ENCODE measurements around the gene SYT4. TPM values are rescaled to one million over a fixed set of nuclear protein-coding genes. Genes with fewer than 3 reads are reported as not detected.

Gene SYT4
- total RNA-seq, 1 donor from 2014 or later = 232 TPM

- DNase-seq = no peak
- TF ChIP-seq CTCF (IDR thresholded peaks at IDR 0.05; ENCODE audit: partially characterized antibody, unreplicated experiment) = no peak
- H3K36me3 Mint-ChIP-seq (ENCODE audit: unreplicated experiment) = no peaks in the 10 kb centered on the region
- no peak overlapping the region for H3K4me3 Mint-ChIP-seq (ENCODE audit: unreplicated experiment)
- H3K9me3 Mint-ChIP-seq (ENCODE audit: unreplicated experiment) = no peaks in the 10 kb centered on the region
- no peaks in the 10 kb centered on the region for H3K27me3 Mint-ChIP-seq (ENCODE audit: unreplicated experiment)
- H3K4me1 Mint-ChIP-seq (ENCODE audit: low read depth, unreplicated experiment) = no peaks in the 10 kb centered on the region
- no peak overlapping the region for H3K27ac Mint-ChIP-seq (ENCODE audit: unreplicated experiment)
Observed at GRCh38 chr18:43234889-43235288, 42.4 kb downstream of the SYT4 start.

GRCh38 chr18:43222501-43222900, 54.8 kb downstream of the SYT4 start:
- H3K9me3 Mint-ChIP-seq (ENCODE audit: unreplicated experiment) = no peaks in the 10 kb centered on the region
- H3K4me1 Mint-ChIP-seq (ENCODE audit: low read depth, unreplicated experiment) = no peaks in the 10 kb centered on the region
- no peaks in the 10 kb centered on the region for H3K27me3 Mint-ChIP-seq (ENCODE audit: unreplicated experiment)
- TF ChIP-seq CTCF (IDR thresholded peaks at IDR 0.05; ENCODE audit: partially characterized antibody, unreplicated experiment) = no peak
- DNase-seq = no peak
- H3K27ac Mint-ChIP-seq (ENCODE audit: unreplicated experiment) = no peak overlapping the region
- H3K4me3 Mint-ChIP-seq (ENCODE audit: unreplicated experiment) = no peak overlapping the region
- H3K36me3 Mint-ChIP-seq (ENCODE audit: unreplicated experiment) = no peaks in the 10 kb centered on the region

- DNase-seq = no peak
- TF ChIP-seq CTCF (IDR thresholded peaks at IDR 0.05; ENCODE audit: partially characterized antibody, unreplicated experiment) = no peak
- H3K4me1 Mint-ChIP-seq (ENCODE audit: low read depth, unreplicated experiment) = no peaks in the 10 kb centered on the region
- H3K27me3 Mint-ChIP-seq (ENCODE audit: unreplicated experiment) = no peaks in the 10 kb centered on the region
- H3K9me3 Mint-ChIP-seq (ENCODE audit: unreplicated experiment) = no peaks in the 10 kb centered on the region
- H3K4me3 Mint-ChIP-seq (ENCODE audit: unreplicated experiment) = no peak overlapping the region
- H3K36me3 Mint-ChIP-seq (ENCODE audit: unreplicated experiment) = no peaks in the 10 kb centered on the region
- no peak overlapping the region for H3K27ac Mint-ChIP-seq (ENCODE audit: unreplicated experiment)
Observed at GRCh38 chr18:43220691-43221090, 56.6 kb downstream of the SYT4 start.

Other genes starting within 250 kb of the SYT4 start
- gene RIT2, start 161.8 kb downstream of the SYT4 start, total RNA-seq (ENCODE audit: unreplicated experiment) = not detected

Data from glutamatergic neuron (in vitro differentiated cells).